Measurements from ENCODE around the gene EPM2A. TPM values are rescaled to one million over a fixed set of nuclear protein-coding genes. Genes with fewer than 3 reads are reported as not detected.

The EPM2A gene
- total and polyA plus RNA-seq, 2 donors (not counting 3 experiments of a cell fraction or from before 2014, with no cell fraction given): 3.1 to 4.8 TPM

GRCh38 chr6:145588981-145589380 lies 146.3 kb downstream of the EPM2A start:
- Histone ChIP-seq H3K4me2 (ENCODE audit: insufficient read depth, low read length) (no peak overlapping the region), H3K4me3 (replicated peaks in 1 of 3; ENCODE audit: insufficient read depth in 1 of 3, low read depth in 1 of 3, low read length in 3 of 3) (no peak overlapping the region), H2AFZ (ENCODE audit: low read depth, low read length) (no peak overlapping the region), H3K27me3 (ENCODE audit: control insufficient read depth in 2 of 2, insufficient read depth in 2 of 2, low read length in 2 of 2) (no peaks in the 10 kb centered on the region), H3K27ac (ENCODE audit: insufficient read depth, low read depth, low read length) (no peak overlapping the region), H3K9me3 (replicated peaks; ENCODE audit: control insufficient read depth, insufficient read depth, low read length) (no peaks in the 10 kb centered on the region), H3K9ac (replicated peaks; ENCODE audit: extremely low read depth, insufficient read depth, low read length) (no peak overlapping the region), H3K79me2 (ENCODE audit: control insufficient read depth, insufficient read depth, low read length) (no peaks in the 10 kb centered on the region), H3K36me3 (ENCODE audit: control insufficient read depth in 2 of 2, extremely low read depth in 1 of 2, insufficient read depth in 2 of 2, low read length in 2 of 2) (no peaks in the 10 kb centered on the region), H4K20me1 (replicated peaks; ENCODE audit: control insufficient read depth, extremely low read depth, insufficient read depth, low read length) (no peaks in the 10 kb centered on the region), H3K9me1 (replicated peaks; ENCODE audit: control insufficient read depth, extremely low read depth, insufficient read depth, low read length) (no peaks in the 10 kb centered on the region), H3K4me1 (ENCODE audit: control insufficient read depth, extremely low read depth, insufficient read depth, low read length) (peaks cover 3% of the 10 kb centered on the region)
- ChIA-PET POLR2A (interaction anchor here (0.5 kb wide), 1 partner anchor 139 kb away, joined by 4 read pairs; no protein-coding TSS in a partner anchor), CTCF (no interaction called here)
- BruUV-seq (replicated peaks): no TSS peak
- no peak for DNase-seq (ENCODE audit: low read depth, low spot score)
- TF ChIP-seq MAX (IDR thresholded peaks at IDR 0.05; ENCODE audit: insufficient read depth, insufficient read length) (no peak), FOS (IDR thresholded peaks at IDR 0.05; ENCODE audit: borderline replicate concordance, insufficient read depth, low read length) (no peak)
- intact Hi-C loops (cut with micrococcal nuclease) (no loop called here), dilution Hi-C loops (cut with MboI; ENCODE audit: extremely low pct_ligation_motif_present, low sequenced_read_pairs) (no loop called here)
- no peak for FAIRE-seq

- no peak overlapping the region for H3K27ac ChIP-seq (ENCODE audit: insufficient read depth, low read depth, low read length)
- H3K4me3 ChIP-seq (replicated peaks in 1 of 3; ENCODE audit: insufficient read depth in 1 of 3, low read depth in 1 of 3, low read length in 3 of 3): no peak overlapping the region
- H3K9ac ChIP-seq (replicated peaks; ENCODE audit: extremely low read depth, insufficient read depth, low read length): no peak overlapping the region
- TF ChIP-seq MAX (IDR thresholded peaks at IDR 0.05; ENCODE audit: insufficient read depth, insufficient read length) (no peak), EZH2 (IDR thresholded peaks at IDR 0.05; ENCODE audit: borderline replicate concordance, low read depth, low read length, severe bottlenecking) (no peak), POLR2AphosphoS5 (IDR thresholded peaks at IDR 0.05; ENCODE audit: insufficient read depth, low read depth, low read length) (no peak), GATA2 (IDR thresholded peaks at IDR 0.05; ENCODE audit: insufficient read depth, insufficient read length, low read depth, low read length) (no peak), MYC (IDR thresholded peaks at IDR 0.05; ENCODE audit: low read depth, low read length) (no peak), CTCF (IDR thresholded peaks at IDR 0.05; ENCODE audit: extremely low read depth in 1 of 2, insufficient read depth in 1 of 2, low read depth in 1 of 2, low read length in 2 of 2) (no peak), FOS (IDR thresholded peaks at IDR 0.05; ENCODE audit: borderline replicate concordance, insufficient read depth, low read length) (no peak), POLR2A (IDR thresholded peaks at IDR 0.05; ENCODE audit: low read depth, low read length) (no peak), JUN (IDR thresholded peaks at IDR 0.05; ENCODE audit: borderline replicate concordance, insufficient read depth, insufficient read length, low read depth) (no peak)
- peaks cover 0 to 2% of the 10 kb centered on the region in 2 experiments for H3K27me3 ChIP-seq (ENCODE audit: control insufficient read depth in 2 of 2, insufficient read depth in 2 of 2, low read length in 2 of 2)
- dilution Hi-C loops (cut with MboI; ENCODE audit: extremely low pct_ligation_motif_present, low sequenced_read_pairs) (no loop called here), intact Hi-C loops (cut with micrococcal nuclease) (no loop called here)
- H2AFZ ChIP-seq (ENCODE audit: low read depth, low read length): no peak overlapping the region
- no peaks in the 10 kb centered on the region for H3K9me1 ChIP-seq (replicated peaks; ENCODE audit: control insufficient read depth, extremely low read depth, insufficient read depth, low read length)
- H3K9me3 ChIP-seq (replicated peaks; ENCODE audit: control insufficient read depth, insufficient read depth, low read length): no peaks in the 10 kb centered on the region
- H3K4me1 ChIP-seq (ENCODE audit: control insufficient read depth, extremely low read depth, insufficient read depth, low read length): peaks cover 3% of the 10 kb centered on the region
- ChIA-PET POLR2A (no interaction called here), CTCF (no interaction called here)
- H3K79me2 ChIP-seq (ENCODE audit: control insufficient read depth, insufficient read depth, low read length): no peaks in the 10 kb centered on the region
- H4K20me1 ChIP-seq (replicated peaks; ENCODE audit: control insufficient read depth, extremely low read depth, insufficient read depth, low read length): no peaks in the 10 kb centered on the region
- FAIRE-seq: no peak
- no TSS peak for BruUV-seq (replicated peaks)
- no peak overlapping the region for H3K4me2 ChIP-seq (ENCODE audit: insufficient read depth, low read length)
- H3K36me3 ChIP-seq (ENCODE audit: control insufficient read depth in 2 of 2, extremely low read depth in 1 of 2, insufficient read depth in 2 of 2, low read length in 2 of 2): no peaks in the 10 kb centered on the region
- DNase-seq (ENCODE audit: low read depth, low spot score): no peak
Measured at GRCh38 chr6:145587334-145587733, 148.0 kb downstream of the EPM2A start.
